ENCODE measurements around the gene C2orf49. TPM values are rescaled to one million over a fixed set of nuclear protein-coding genes. Genes with fewer than 3 reads are reported as not detected.

Gene C2orf49
- total RNA-seq, 1 experiment from 2014 or later: 20.0 TPM

GRCh38 chr2:105294844-105295481, 42.4 kb upstream of the C2orf49 start:
- Histone ChIP-seq H3K36me3 (ENCODE audit: control insufficient read depth, insufficient read depth, low read length) (peaks cover 9% of the 10 kb centered on the region), H3K27me3 (ENCODE audit: control insufficient read depth, insufficient read depth, low read length) (no peaks in the 10 kb centered on the region), H3K4me1 (ENCODE audit: control insufficient read depth, insufficient read depth, low read length) (no peaks in the 10 kb centered on the region), H3K4me3 (ENCODE audit: low read depth in 2 of 2, low read length in 2 of 2) (no peak overlapping the region), H3K9me3 (ENCODE audit: control insufficient read depth, insufficient read depth, low read depth, low read length) (no peaks in the 10 kb centered on the region), H3K27ac (ENCODE audit: low read length) (no peak overlapping the region)
- ChIA-PET CTCF (interaction anchor here (0.6 kb wide), 1 partner anchor 57 kb away, joined by 7 read pairs; no protein-coding TSS in a partner anchor), POLR2A (no interaction called here)
- intact Hi-C loops (cut with micrococcal nuclease; ENCODE audit: unreplicated experiment) (no loop called here), in situ Hi-C loops (cut with HindIII; ENCODE audit: low pct_unique_long_range_greater_than_20kb, low sequenced_read_pairs) (no loop called here)
- DNase-seq (ENCODE audit: low read depth, low spot score) (peak; percentile 15), ATAC-seq (peak; percentile 94)
- BruUV-seq (replicated peaks): no TSS peak
- TF ChIP-seq TCF7L2 (IDR thresholded peaks at IDR 0.05; ENCODE audit: low read depth, low read length) (no peak), CTCF (IDR thresholded peaks at IDR 0.05) (peak; percentile 81), REST (IDR thresholded peaks at IDR 0.05; ENCODE audit: insufficient read depth in 1 of 2, low read depth in 2 of 2, low read length in 1 of 2) (no peak), POLR2AphosphoS5 (IDR thresholded peaks at IDR 0.05; ENCODE audit: low read depth, low read length) (no peak), SIN3A (IDR thresholded peaks at IDR 0.05; ENCODE audit: borderline replicate concordance, insufficient read depth, low read depth, low read length) (no peak)

- in situ Hi-C loops (cut with HindIII; ENCODE audit: low pct_unique_long_range_greater_than_20kb, low sequenced_read_pairs): no loop called here
- DNase-seq (ENCODE audit: low read depth, low spot score) (no peak), ATAC-seq (no peak)
- peaks cover 9% of the 10 kb centered on the region for H3K36me3 ChIP-seq (ENCODE audit: control insufficient read depth, insufficient read depth, low read length)
- H3K27ac ChIP-seq (ENCODE audit: low read length): no peak overlapping the region
- no peaks in the 10 kb centered on the region for H3K4me1 ChIP-seq (ENCODE audit: control insufficient read depth, insufficient read depth, low read length)
- TF ChIP-seq REST (IDR thresholded peaks at IDR 0.05; ENCODE audit: insufficient read depth in 1 of 2, low read depth in 2 of 2, low read length in 1 of 2) (no peak), TCF7L2 (IDR thresholded peaks at IDR 0.05; ENCODE audit: low read depth, low read length) (no peak), POLR2AphosphoS5 (IDR thresholded peaks at IDR 0.05; ENCODE audit: low read depth, low read length) (no peak), CTCF (IDR thresholded peaks at IDR 0.05) (no peak), SIN3A (IDR thresholded peaks at IDR 0.05; ENCODE audit: borderline replicate concordance, insufficient read depth, low read depth, low read length) (no peak)
- no peaks in the 10 kb centered on the region for H3K9me3 ChIP-seq (ENCODE audit: control insufficient read depth, insufficient read depth, low read depth, low read length)
- POLR2A ChIA-PET: no interaction called here
- no TSS peak for BruUV-seq (replicated peaks)
- intact Hi-C loops (cut with micrococcal nuclease; ENCODE audit: unreplicated experiment): no loop called here
- H3K4me3 ChIP-seq (ENCODE audit: low read depth in 2 of 2, low read length in 2 of 2): no peak overlapping the region
- no peaks in the 10 kb centered on the region for H3K27me3 ChIP-seq (ENCODE audit: control insufficient read depth, insufficient read depth, low read length)
- CTCF ChIA-PET: no interaction called here
Observed at GRCh38 chr2:105296017-105296611, 41.2 kb upstream of the C2orf49 start.

Data from Panc1 (cell line).